Measurements from ENCODE around the gene CCNI2. TPM values are rescaled to one million over a fixed set of nuclear protein-coding genes. Genes with fewer than 3 reads are reported as not detected.

The CCNI2 gene, protein sequence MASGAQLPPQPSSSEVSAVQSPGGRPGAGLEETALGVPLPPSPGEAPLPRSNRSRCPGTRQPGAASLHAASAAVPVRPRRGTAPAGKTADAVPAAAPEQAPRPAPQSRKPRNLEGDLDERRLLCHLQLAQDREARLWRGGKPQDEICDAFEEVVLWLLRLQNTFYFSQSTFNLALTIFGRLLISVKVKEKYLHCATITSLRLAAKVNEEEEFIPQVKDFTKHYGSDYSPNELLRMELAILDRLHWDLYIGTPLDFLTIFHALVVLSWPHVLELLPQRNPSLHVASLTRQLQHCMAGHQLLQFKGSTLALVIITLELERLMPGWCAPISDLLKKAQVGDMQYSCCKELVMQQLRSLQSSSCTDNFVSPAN
- total RNA-seq (2014; rRNA removed; shearing (Covaris generic)), result not detected in 2 replicates

DNA sequence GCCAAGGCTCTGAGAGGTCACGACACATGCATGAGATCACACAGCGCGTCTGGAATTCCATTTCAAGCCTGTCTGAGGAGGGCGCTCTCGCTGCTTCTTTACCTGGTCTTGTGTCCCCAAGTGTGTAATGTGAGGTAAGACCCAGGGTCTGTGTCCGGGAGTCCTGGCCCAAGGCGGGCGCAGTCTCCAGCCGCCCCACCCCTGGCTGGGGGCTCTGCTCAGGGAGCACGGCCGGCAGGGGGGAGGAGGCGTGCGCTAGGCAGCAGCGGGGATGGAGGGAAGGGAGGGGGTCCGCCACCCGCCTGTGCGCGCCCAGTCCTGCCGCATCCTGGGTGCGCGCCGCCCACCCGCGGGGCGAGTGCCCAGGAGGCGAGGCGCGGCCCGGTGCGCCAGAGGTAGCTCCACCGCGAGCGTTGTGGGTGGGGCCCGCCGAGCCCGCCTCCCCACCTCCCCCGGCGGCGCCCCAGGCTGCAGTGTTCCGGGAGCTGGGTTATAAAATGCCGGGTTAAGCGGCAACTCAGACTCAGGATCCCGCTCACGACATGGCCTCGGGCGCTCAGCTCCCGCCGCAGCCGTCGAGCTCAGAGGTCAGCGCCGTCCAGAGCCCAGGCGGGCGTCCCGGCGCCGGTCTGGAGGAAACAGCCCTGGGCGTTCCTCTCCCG lies at the start of gene CCNI2:
CCNI2 (plus strand) TSS at position 473 of the 662 bp plus-strand sequence; CDS start at position 543, 70 bp downstream.
- no peak for DNase-seq (ENCODE audit: low spot score)

DNA sequence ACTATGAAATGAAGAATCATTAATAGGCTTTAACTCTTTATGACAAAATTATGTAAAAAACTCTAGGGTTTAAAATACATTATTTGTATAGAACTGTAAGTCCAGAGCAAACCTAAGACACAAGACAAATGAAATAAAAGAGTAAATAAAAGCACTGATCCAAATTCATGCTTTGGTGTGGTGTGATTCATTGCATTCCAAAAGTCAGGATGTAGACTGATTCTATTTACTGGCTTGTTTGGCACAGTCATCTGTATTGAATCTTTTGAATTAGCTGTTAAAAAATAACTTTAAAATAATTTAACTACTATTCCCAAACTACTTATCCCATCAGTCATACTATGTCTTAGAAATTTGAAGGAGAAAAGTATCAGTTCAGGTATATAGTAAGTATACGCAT lies 42.4 kb upstream of the CCNI2 start:
- DNase-seq (ENCODE audit: low spot score), result no peak

DNA sequence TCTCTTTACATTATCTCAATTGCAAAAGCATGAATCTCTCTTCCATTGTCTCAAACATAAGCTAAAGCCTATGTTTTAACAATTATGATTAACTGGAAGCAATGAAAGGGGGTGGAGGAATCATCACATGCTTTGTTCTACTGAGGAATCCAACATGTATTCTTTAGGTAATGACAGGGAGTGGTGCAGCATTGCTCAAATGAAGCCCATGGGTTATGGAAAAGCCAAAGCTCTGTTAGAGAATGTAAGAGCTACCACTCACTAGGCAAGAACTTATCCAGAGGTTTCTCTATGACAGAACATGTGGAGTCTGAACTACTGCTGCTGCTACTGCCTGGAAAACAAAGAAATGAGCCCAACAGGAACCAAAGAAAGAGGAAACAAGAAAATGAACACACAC lies 38.6 kb upstream of the CCNI2 start:
- DNase-seq (ENCODE audit: low spot score), result no peak

DNA sequence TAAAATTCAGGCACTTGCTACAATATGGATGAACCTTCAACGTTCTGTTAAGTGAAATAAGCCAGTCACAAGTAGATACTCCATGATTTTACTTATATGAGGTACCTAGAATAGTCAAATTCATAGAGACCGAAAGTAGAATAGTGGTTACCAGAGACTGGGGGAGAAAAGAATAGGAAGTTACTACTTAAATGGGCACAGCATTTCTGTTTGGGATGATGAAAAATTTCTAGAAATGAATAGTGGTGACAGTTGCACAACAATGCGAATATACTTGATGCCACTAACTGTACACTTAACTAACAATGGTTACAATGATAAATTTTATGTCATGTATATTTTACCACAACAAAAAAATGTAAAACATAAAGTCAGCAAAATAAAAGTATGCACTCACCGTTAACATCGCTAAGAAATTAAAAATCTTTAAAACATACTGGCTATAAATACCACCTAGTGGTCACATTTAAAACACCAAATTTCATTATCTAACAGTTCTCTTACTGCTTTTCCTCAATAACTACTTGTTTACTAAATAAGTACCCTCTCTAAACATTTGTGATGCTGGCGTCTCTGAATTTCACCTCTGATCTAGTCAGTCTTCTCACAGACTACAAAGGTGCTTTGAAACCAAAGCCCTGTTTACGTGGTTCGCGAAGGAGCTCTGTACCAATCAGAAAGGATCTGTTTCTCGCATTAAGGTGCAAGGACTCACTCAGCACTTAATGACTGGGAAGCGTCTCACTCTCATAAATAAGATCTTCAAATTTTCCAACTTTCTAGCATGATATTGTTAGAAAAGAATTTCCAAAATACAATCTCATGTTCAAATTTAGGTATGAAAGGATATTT lies 32.5 kb upstream of the CCNI2 start:
- DNase-seq (ENCODE audit: low spot score), result no peak

DNA sequence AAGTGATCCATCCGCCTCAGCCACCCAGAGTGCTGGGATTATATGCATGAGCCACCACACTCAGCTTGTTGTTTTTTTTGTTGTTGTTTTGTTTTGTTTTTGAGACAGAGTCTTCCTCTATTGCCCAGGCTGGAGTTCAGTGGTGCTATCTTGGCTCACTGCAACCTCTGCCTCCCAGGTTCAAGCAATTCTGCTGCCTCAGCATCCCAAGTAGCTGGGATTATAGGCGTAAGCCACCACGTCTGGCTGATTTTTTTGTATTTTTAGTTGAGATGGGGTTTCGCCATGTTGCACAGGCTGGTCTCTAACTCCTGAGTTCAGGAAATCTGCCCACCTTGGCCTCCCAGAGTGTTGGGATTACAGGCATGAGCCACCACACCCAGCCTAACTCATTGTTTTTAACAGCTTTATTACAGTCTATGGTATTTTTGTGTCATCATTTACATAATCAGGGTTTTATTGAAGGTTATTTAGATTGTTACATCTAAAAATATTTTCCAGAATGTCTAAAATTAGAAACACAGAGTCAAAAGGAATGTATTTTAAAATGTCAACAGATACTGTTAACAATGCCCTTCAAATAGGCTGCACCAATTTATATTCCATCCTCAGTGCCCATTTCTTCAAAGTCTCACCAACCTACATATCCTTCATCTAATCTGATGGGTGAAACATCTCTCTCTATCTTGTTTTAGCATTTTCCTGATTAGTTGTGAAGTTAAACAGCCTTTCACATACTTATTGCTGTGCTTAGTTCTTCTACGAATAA lies 28.5 kb upstream of the CCNI2 start:
- no peak for DNase-seq (ENCODE audit: low spot score)

DNA sequence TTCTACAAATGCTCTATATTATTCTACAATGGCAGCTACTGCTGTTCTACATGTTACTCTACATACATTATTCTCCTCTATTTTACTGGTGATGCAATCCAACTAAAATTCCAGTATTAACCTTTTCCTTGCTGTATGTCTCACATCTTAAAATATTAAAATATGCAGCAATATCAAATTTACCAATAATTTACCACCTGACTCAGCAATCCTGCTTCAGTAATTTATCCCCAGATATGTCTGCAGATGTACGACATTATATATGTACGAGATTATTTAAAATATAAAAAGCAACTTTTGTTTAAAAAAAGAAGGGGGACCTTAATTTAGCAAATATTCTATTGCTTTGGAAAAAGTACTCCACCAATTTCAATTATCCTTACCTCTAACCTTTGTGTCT lies 21.5 kb upstream of the CCNI2 start:
- DNase-seq (ENCODE audit: low spot score), result no peak

DNA sequence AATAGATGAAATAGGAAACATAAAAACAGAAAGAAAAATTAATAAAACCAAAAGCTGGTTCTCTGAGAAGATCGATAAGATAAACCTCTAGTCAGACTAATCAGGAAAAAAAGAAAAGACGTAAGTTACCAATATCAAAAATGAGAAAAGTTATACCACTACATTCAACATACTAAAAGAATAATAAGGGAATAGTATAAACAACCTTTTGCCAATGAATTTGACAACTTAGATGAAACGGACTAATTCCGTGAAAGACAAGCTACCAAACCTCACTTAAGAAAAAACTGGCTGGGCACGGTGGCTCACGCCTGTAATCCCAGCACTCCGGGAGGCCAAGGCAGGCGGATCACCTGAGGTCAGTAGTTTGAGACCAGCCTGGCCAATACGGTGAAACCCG lies 17.3 kb upstream of the CCNI2 start:
- DNase-seq (ENCODE audit: low spot score), result no peak

DNA sequence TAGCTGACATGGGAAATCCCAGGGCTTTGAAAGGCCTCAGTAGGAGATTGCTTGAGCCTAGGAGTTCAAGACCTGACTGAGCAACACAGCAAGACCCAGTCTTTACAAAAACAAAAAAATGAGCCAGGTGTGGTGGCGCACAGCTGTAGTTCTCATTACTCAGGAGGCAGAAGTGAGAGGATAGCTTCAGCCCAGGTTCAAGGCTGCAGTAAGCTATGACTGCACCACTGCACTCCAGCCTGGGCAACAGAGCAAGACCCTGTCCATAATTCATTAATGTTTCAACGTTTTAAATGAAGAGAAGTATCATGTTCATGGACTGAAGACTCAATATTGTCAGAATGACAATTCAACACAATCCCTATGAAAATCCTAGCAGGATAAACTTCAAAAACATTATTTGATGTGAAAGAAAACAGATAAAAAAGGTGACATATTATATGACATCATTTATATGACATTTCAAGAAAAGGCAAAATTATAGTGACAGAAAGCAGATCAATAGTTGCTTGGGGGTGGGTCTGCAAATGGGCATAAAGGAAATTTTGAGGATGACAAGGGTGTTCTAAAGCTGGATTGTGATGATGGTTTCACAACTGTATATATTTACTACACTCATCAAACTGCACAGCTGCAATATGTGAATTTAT lies 13.6 kb upstream of the CCNI2 start:
- DNase-seq (ENCODE audit: low spot score), result no peak

DNA sequence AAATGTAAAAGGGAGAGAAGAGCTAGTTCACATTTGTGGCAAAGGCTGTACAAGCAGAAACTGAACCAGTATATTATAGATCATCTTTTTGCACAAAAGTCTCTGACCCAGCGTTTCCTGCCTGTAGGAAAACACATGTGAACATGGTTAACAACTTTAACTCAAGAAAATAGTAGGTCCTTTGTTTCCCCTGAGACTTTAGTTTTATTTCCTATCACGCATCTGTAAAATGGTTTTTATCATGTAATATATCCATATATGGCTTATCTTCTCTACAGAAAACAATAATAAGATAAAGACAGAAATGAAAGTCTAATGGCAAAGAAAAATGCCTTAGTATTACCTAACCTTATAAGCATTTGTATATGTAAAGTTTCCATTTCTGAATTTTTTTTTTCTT lies 12.5 kb upstream of the CCNI2 start:
- DNase-seq (ENCODE audit: low spot score), result no peak

DNA sequence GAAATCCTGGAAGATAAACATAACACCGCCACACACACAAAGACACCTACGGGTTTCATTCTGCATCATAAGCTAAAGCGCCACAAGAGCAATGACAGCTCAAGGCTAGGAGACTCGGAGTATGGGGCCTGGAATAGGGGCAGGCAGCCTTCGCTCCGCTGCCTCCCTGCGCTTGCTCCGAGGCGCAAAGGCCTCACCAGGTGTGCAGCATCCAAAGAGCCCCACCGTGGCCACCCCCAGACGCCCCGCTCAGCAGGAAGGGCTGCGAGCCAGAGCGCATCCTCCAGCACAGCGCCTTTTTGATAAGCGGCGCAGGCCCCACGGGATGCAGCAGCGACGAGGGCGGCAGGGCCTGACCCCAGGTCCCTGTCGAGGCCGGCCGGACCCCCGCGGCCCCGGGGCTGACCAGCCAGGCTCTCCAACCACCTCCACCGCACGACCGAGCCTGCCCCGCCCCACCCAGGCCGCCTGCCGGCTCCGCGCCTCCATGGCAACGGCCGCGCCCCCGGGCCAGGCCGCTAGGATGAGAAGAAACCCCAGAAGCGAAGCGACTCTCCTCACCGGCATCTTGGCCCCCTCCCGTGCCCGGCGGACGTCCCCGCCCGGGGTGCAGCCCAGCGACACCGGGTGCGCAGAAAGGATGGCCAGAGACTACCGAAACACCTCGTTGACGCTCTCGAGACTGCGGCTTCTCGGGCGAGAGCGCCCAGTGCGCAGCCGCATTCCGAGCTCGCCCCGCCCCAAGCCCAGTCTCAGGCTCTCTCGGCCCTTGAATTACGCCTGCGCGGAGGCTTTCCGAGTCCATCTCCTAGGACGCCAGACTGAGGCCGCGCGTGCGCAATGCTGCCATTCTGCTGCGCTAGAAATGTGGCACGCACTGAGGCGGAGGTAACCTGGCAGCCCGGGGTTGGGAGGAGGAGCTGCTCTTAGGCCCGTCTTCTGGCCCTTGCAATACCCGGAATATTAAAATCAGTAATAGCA lies 10.1 kb upstream of the CCNI2 start, which contains the start of gene KIF3A:
KIF3A (minus strand) TSS at position 694 of the 981 bp plus-strand sequence; CDS start at position 567, 127 bp downstream.
- peak; percentile 98 for DNase-seq (ENCODE audit: low spot score)

DNA sequence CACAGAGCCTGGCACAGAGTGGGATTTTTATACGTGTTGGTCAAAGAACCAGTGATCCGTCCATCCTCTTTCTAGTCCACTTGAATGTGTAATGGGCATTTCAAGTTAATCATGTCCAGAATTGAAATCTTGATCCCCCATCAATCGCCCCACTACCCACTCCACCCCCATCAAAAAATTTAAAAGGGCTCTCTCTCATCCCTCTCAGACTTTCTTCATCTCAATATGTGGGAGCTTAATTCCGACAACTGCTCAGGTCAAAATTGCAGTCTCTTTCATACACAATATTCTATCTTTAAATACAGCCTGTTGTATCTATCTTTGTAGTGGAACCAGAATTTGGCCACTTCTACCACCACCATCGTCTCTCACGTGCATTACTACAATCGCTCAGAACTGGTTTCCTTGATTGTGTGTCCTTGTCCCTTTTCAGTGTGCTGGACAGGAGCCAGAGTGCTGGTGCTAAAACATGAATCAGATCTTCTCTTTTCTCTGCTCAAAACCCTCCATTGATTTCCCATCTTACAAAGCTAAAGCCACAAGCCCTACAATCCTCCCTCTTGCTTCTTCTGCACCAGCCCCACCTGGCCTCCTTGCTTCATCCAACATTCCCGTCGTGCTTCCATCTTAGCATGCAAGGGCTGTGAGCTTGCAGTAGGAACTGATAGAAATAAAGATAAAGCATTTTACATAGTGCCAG lies 9.1 kb upstream of the CCNI2 start:
- DNase-seq (ENCODE audit: low spot score), result no peak

DNA sequence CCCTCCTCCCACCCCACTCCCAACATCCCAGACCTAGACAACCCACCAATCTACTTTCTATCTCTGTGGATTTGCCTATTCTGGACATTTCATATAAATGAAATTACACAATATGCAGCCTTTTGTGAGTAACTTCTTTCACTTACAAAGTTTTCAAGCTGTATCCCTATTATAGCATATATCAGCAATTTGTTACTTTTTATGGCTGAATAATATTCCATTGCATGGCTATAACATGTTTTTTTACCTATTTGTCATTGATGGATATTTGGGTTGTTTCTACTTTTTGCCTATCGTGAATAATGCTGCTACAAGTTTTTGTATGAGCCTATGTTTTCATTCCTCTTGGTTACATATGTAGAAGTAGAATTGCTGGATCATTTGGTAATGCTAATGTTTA lies 8.0 kb upstream of the CCNI2 start:
- no peak for DNase-seq (ENCODE audit: low spot score)

DNA sequence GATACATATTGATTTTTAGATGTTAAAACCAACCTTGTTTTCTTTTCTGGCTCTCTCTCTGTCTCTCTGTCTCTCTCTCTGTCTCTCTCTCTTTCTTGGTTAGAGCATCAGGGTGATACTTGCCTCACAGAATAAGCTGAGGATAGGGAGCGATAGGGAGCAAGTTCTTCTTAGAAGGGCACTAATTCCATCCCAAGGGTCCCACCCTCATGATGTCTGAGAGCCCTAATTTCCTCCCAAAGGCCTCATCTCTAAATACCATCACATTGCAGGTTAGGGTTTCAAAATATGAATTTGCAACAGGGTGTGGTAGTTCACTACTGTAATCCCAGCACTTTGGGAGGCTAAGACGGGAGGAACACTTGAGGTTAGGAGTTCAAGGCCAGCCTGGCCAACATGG lies 5.1 kb upstream of the CCNI2 start:
- DNase-seq (ENCODE audit: low spot score), result no peak

DNA sequence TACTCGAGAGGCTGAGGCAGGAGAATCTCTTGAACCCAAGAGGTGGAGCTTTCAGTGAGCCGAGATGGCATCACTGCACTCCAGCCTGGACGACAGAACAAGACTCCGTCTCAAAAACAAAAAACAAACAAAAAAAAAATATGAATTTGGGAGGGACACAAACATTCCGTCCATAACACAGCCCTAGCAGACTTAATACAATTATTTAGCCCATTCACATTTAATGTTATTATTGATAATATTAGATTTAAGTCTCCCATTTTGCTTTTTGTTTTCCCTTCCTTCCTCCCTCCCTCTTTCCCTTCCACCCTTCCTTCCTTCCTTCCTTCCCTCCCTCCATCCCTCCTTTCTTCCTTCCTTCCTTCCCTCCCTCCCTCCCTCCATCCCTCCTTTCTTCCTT lies 4.6 kb upstream of the CCNI2 start:
- no peak for DNase-seq (ENCODE audit: low spot score)

DNA sequence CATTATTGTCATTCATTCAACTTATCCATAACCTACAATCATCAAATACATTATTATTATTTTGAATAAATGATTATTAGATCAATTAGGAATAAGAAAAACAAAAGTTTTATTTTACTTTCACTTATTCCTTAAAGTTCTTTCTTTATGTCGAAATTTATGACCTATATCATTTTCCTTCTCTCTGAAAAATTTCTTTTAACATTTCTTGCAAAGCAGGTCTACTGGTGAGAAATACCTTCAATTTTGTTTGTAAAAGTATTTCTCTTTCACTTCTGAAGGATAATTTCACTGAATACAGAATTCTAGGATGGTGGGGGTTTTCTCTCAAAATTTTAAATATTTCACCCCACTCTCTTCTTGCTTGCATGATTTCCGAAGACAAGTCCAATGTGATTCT lies 2.6 kb upstream of the CCNI2 start:
- no peak for DNase-seq (ENCODE audit: low spot score)

DNA sequence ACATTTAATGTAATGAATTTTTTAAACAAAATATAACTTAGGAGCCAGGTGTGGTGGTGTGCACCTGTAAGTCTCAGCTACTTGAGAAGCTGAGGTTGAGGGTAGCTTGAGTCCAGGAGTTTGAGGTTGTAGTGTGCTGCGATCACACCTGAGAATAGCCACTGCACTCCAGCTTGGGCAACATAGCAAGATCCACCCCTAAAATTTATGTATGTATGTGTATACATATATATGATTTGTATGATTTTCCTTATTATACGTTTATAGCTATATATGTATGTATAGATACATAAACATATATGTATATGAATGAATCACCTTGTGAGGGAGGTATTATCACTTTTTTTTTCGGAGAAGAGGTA lies 653 bp upstream of the CCNI2 start:
- no peak for DNase-seq (ENCODE audit: low spot score)

DNA sequence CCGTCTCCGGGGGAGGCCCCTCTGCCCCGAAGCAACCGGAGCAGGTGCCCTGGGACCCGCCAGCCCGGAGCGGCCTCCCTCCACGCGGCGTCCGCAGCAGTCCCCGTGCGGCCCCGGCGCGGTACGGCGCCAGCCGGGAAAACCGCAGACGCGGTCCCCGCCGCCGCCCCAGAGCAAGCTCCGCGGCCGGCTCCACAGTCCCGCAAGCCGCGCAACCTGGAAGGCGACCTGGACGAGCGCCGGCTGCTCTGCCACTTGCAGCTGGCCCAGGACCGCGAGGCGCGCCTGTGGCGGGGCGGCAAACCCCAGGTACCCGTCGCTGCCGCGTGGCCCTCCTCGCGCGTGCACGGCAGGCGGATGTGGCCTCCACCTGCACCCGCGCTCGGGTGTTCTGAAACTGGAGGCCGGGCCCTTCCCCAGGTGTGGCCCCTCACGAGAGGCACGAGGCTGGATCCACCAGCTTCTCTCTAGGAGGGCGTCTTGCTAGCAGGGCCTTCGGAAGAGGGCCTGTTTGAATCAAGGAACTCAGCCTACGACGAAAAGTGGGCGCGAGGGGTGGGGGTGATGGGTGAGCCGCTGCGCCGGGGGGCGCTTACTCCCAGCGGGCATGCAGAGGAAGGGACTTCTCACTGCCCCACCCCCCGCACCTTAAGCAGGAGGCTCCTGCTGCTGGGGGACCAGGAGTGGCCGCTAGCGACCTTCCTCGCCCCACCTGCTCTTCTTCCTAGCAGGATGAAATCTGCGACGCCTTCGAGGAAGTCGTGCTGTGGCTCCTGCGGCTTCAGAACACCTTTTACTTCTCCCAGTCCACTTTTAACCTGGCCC lies 602 bp downstream of the CCNI2 start:
- DNase-seq (ENCODE audit: low spot score), result no peak

DNA sequence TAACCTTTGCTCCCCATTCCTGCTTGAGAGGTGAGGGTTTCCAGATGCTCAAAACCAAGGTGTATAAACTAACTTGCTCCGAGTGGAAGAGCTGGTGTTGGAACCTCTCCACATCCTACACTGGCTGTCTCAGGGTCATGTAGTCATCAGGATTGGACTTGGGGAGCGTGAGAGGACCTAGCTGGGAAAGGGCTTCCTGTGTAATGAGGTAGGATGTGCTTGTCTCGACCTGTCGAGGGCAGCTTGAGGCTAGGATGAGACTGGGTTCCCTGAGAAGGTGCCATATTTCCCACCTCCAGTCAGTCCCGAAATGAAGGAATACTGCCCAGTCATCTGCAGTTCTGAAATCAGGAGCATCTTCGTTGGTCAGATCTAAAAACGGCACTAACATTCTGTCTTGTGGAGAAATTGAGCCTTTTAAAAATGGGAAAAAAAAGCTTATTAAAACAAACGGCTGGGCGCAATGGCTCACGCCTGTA lies 1.3 kb downstream of the CCNI2 start:
- no peak for DNase-seq (ENCODE audit: low spot score)
